ENCODE measurements around the gene PIP5KL1. TPM values are rescaled to one million over a fixed set of nuclear protein-coding genes. Genes with fewer than 3 reads are reported as not detected.

PIP5KL1 gene
- total RNA-seq, 1 experiment from 2014 or later, result 5.1 TPM

DNA sequence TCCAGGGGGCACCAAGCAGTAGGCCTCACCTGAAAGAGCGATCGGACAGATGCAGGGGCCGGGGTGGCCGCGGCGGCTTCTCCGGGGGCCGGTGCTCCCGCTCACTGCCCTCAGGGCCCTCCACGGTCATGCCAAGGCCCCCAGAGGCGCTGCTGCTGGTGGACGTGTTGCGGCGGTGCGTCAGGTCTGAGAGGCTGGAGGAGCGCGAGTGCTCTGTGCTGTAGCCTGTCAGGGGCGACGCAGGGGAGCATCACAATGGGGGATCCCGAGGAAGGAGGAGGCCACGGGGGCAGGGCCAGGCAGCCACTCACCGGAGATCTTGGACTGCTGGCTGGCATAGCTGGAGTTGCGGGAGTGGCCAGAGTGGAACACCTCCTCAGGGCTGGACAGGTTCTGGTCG lies 14.8 kb upstream of the PIP5KL1 start:
- H3K4me3 ChIP-seq (ENCODE audit: low read length), result no peak overlapping the region
- H3F3A ChIP-seq (ENCODE audit: low read length, unreplicated experiment), result no peaks in the 10 kb centered on the region
- H3K4me1 ChIP-seq (ENCODE audit: insufficient read depth, low read length), result no peaks in the 10 kb centered on the region
- BruUV-seq (replicated peaks), result no TSS peak
- no peaks in the 10 kb centered on the region for H3K27me3 ChIP-seq (ENCODE audit: low read length)
- POLR2A ChIA-PET (ENCODE audit: unreplicated experiment), result no interaction called here
- ATAC-seq (no peak), DNase-seq (no peak)
- H4K20me1 ChIP-seq (ENCODE audit: low read length), result no peaks in the 10 kb centered on the region
- H2AFZ ChIP-seq (ENCODE audit: low read length), result no peak overlapping the region
- no peaks in the 10 kb centered on the region for H3K79me2 ChIP-seq (ENCODE audit: low read length)
- no peaks in the 10 kb centered on the region for H3K9me3 ChIP-seq (ENCODE audit: low read length)
- no peak overlapping the region for H3K9ac ChIP-seq (ENCODE audit: low read length)
- intact Hi-C loops (cut with micrococcal nuclease), result no loop called here
- H3K9me2 ChIP-seq (replicated peaks; ENCODE audit: low read length), result no peaks in the 10 kb centered on the region
- no peak overlapping the region for H3K4me2 ChIP-seq (ENCODE audit: low read length)
- no peaks in the 10 kb centered on the region for H3K36me3 ChIP-seq (ENCODE audit: low read depth, low read length)
- H3K27ac ChIP-seq (ENCODE audit: low read length), result no peak overlapping the region
- CTCF ChIA-PET, result no interaction called here
- TF ChIP-seq EZH2phosphoT487 (IDR thresholded peaks at IDR 0.05; ENCODE audit: borderline replicate concordance, low read length) (no peak), EZH2 (IDR thresholded peaks at IDR 0.05; ENCODE audit: low read length, unreplicated experiment) (no peak)
- TF ChIP-seq, protein P1, sequence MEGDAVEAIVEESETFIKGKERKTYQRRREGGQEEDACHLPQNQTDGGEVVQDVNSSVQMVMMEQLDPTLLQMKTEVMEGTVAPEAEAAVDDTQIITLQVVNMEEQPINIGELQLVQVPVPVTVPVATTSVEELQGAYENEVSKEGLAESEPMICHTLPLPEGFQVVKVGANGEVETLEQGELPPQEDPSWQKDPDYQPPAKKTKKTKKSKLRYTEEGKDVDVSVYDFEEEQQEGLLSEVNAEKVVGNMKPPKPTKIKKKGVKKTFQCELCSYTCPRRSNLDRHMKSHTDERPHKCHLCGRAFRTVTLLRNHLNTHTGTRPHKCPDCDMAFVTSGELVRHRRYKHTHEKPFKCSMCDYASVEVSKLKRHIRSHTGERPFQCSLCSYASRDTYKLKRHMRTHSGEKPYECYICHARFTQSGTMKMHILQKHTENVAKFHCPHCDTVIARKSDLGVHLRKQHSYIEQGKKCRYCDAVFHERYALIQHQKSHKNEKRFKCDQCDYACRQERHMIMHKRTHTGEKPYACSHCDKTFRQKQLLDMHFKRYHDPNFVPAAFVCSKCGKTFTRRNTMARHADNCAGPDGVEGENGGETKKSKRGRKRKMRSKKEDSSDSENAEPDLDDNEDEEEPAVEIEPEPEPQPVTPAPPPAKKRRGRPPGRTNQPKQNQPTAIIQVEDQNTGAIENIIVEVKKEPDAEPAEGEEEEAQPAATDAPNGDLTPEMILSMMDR (conservative IDR thresholded peaks at IDR 0.05; ENCODE audit: low read depth, low read length), result no peak

DNA sequence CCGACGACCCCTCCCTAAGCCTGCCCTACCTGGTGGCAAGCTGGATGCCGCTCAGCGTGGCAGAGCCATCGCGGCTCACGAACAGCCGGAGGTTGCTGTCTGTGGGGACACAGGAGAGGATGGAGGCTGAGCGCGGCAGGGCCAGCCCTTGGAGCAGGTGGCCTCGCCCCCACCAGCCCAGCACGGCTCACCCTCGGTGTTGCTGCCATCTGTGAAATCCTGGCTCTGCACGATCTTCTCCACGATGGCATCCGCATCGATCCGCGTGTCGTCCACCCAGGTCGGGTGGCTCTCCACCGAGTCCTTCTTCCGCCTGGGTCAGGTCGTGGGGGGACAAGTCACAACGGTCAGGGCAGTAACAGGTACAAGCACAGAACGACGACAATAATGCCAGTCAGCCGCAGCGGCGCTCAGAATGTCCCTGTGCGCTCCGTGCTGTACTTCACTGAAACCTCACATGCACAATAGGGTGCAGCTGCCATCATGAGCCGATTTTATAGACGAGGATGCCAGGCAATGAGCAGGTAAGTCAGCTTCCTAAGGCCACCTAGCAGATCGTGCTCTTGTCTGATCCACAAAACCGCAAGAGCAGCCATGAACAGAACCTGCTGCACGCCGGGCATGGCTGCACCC lies 14.1 kb upstream of the PIP5KL1 start:
- ChIA-PET CTCF (interaction anchor here (1.7 kb wide), 1 partner anchor 91 kb away, joined by 13 read pairs; no protein-coding TSS in a partner anchor), POLR2A (ENCODE audit: unreplicated experiment) (no interaction called here)
- Histone ChIP-seq H3K27me3 (ENCODE audit: low read length) (no peaks in the 10 kb centered on the region), H3K9ac (ENCODE audit: low read length) (no peak overlapping the region), H3K27ac (ENCODE audit: low read length) (no peak overlapping the region), H3K4me2 (ENCODE audit: low read length) (no peak overlapping the region), H3K36me3 (ENCODE audit: low read depth, low read length) (no peaks in the 10 kb centered on the region), H3K4me1 (ENCODE audit: insufficient read depth, low read length) (no peaks in the 10 kb centered on the region), H3F3A (ENCODE audit: low read length, unreplicated experiment) (no peaks in the 10 kb centered on the region), H3K4me3 (ENCODE audit: low read length) (no peak overlapping the region), H3K9me3 (ENCODE audit: low read length) (no peaks in the 10 kb centered on the region), H3K79me2 (ENCODE audit: low read length) (no peaks in the 10 kb centered on the region), H4K20me1 (ENCODE audit: low read length) (no peaks in the 10 kb centered on the region), H2AFZ (ENCODE audit: low read length) (no peak overlapping the region), H3K9me2 (replicated peaks; ENCODE audit: low read length) (no peaks in the 10 kb centered on the region)
- ATAC-seq (no peak), DNase-seq (no peak)
- intact Hi-C loops (cut with micrococcal nuclease), result no loop called here
- BruUV-seq (replicated peaks), result no TSS peak
- no peak for TF ChIP-seq EZH2phosphoT487 (IDR thresholded peaks at IDR 0.05; ENCODE audit: borderline replicate concordance, low read length)
- no peak for TF ChIP-seq EZH2 (IDR thresholded peaks at IDR 0.05; ENCODE audit: low read length, unreplicated experiment)
- TF ChIP-seq, protein P1 (conservative IDR thresholded peaks at IDR 0.05; ENCODE audit: low read depth, low read length), result no peak

DNA sequence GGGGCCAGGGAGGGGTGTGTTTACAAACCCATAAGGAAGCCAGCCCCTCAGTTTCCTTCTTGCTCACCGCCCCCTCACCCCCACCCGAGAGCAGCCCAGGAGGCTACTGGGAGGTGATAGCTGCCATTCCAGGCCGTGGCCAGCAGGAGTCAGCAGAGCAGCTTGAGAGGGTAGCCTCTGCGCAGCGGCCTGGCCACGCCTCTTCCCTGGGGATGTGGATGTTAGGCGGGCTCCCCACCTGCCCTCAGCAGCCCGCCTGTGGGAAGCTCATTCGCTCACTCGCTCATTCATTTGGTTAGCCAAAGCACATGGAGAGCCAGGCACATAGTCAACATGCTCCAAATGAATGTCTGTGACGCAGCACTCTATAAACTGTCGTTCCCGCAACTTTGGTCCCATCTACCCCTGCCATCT lies 13.2 kb upstream of the PIP5KL1 start:
- no peaks in the 10 kb centered on the region for H3K36me3 ChIP-seq (ENCODE audit: low read depth, low read length)
- H3K27ac ChIP-seq (ENCODE audit: low read length), result no peak overlapping the region
- H3K9ac ChIP-seq (ENCODE audit: low read length), result no peak overlapping the region
- intact Hi-C loops (cut with micrococcal nuclease), result loop anchor here (2.0 kb wide), 2 partner anchors 35 to 91 kb away; no protein-coding TSS in a partner anchor
- DNase-seq (peak; percentile 77), ATAC-seq (peak; percentile 92)
- H3F3A ChIP-seq (ENCODE audit: low read length, unreplicated experiment), result no peaks in the 10 kb centered on the region
- no peak overlapping the region for H2AFZ ChIP-seq (ENCODE audit: low read length)
- TF ChIP-seq EZH2 (IDR thresholded peaks at IDR 0.05; ENCODE audit: low read length, unreplicated experiment) (no peak), EZH2phosphoT487 (IDR thresholded peaks at IDR 0.05; ENCODE audit: borderline replicate concordance, low read length) (no peak)
- TF ChIP-seq, protein P1 (conservative IDR thresholded peaks at IDR 0.05; ENCODE audit: low read depth, low read length), result peak; percentile 84
- H3K79me2 ChIP-seq (ENCODE audit: low read length), result no peaks in the 10 kb centered on the region
- no peak overlapping the region for H3K4me3 ChIP-seq (ENCODE audit: low read length)
- no TSS peak for BruUV-seq (replicated peaks)
- no peaks in the 10 kb centered on the region for H3K9me3 ChIP-seq (ENCODE audit: low read length)
- POLR2A ChIA-PET (ENCODE audit: unreplicated experiment), result no interaction called here
- H3K27me3 ChIP-seq (ENCODE audit: low read length), result no peaks in the 10 kb centered on the region
- H3K4me1 ChIP-seq (ENCODE audit: insufficient read depth, low read length), result no peaks in the 10 kb centered on the region
- no peak overlapping the region for H3K4me2 ChIP-seq (ENCODE audit: low read length)
- H4K20me1 ChIP-seq (ENCODE audit: low read length), result no peaks in the 10 kb centered on the region
- CTCF ChIA-PET, result interaction anchor here (1.7 kb wide), 1 partner anchor 92 kb away, joined by 13 read pairs; no protein-coding TSS in a partner anchor
- no peaks in the 10 kb centered on the region for H3K9me2 ChIP-seq (replicated peaks; ENCODE audit: low read length)
